Right renal pelvis (tissue), 4 donors: ENCODE measurements around the gene SLC52A1. TPM values are rescaled to one million over a fixed set of nuclear protein-coding genes. Genes with fewer than 3 reads are reported as not detected.
"Not testable (repeated sequence)": the region's sequence is repeated elsewhere in the genome, so short reads cannot be mapped to it uniquely, and the experiment has no call there.

Experiments used
- DNase-seq, 4 donors: peaks; one replicate each; pipeline ENCODE4 v3.0.0-alpha.2; 2013; ENCODE audit warnings: low read depth in 4 of 4, low spot score in 3 of 4, missing footprints in 1 of 4
- polyA plus RNA-seq, 4 donors: library from polyadenylated mRNA; unstranded; fragments of 120-200 nt; gene quantifications; one replicate each; pipeline ENCODE4 v1.2.1, GENCODE V29; 2013; ENCODE audit not compliant: insufficient read length in 4 of 4

Gene SLC52A1
- under 1 TPM; 0.21 to 0.43 (median 0.26) TPM for polyA plus RNA-seq

GRCh38 chr17:5035315-5035714 lies at the start of gene SLC52A1:
Gene SLC52A1, minus strand, starts transcription at chr17:5035426. Its CDS starts 820 bp downstream, at chr17:5034606.
- no peak for DNase-seq

GRCh38 chr17:5080591-5080990 lies 45.4 kb upstream of the SLC52A1 start:
- no peak for DNase-seq

- DNase-seq: peak; percentile 66 to 81 (median 72)
Measured at GRCh38 chr17:5078106-5079028, 43.1 kb upstream of the SLC52A1 start, which contains the start of gene ZFP3. Gene ZFP3, plus strand, starts transcription at chr17:5078467. Its CDS starts 13,038 bp downstream, at chr17:5091505.

- DNase-seq: no peak
Measured at GRCh38 chr17:5077781-5078105, 42.5 kb upstream of the SLC52A1 start.

- DNase-seq: not testable (repeated sequence)
Measured at GRCh38 chr17:5077275-5077674, 42.0 kb upstream of the SLC52A1 start.

GRCh38 chr17:5075472-5075871 lies 40.2 kb upstream of the SLC52A1 start:
- not testable (repeated sequence) for DNase-seq

- DNase-seq: no peak
Measured at GRCh38 chr17:5069724-5070123, 34.5 kb upstream of the SLC52A1 start.

- no peak for DNase-seq
Measured at GRCh38 chr17:5068236-5068635, 33.0 kb upstream of the SLC52A1 start.

- DNase-seq: no peak
Measured at GRCh38 chr17:5065227-5065744, 30.1 kb upstream of the SLC52A1 start.

GRCh38 chr17:5055543-5055942 lies 20.3 kb upstream of the SLC52A1 start:
- no peak for DNase-seq

GRCh38 chr17:5050278-5050677 lies 15.1 kb upstream of the SLC52A1 start:
- DNase-seq: peak in 1 of 4 donors; percentile 14

GRCh38 chr17:5049314-5049841 lies 14.2 kb upstream of the SLC52A1 start:
- no peak for DNase-seq

GRCh38 chr17:5047446-5047845 lies 12.2 kb upstream of the SLC52A1 start:
- DNase-seq: no peak

- no peak for DNase-seq
Measured at GRCh38 chr17:5045496-5045895, 10.3 kb upstream of the SLC52A1 start.

GRCh38 chr17:5044630-5045029 lies 9.4 kb upstream of the SLC52A1 start:
- no peak for DNase-seq

GRCh38 chr17:5043524-5043923 lies 8.3 kb upstream of the SLC52A1 start:
- no peak for DNase-seq

- no peak for DNase-seq
Measured at GRCh38 chr17:5042157-5043022, 7.2 kb upstream of the SLC52A1 start.

- no peak for DNase-seq
Measured at GRCh38 chr17:5034651-5035050, 575 bp downstream of the SLC52A1 start.

GRCh38 chr17:5034063-5034462 lies 1.2 kb downstream of the SLC52A1 start:
- DNase-seq: no peak

- no peak for DNase-seq
Measured at GRCh38 chr17:5033352-5034015, 1.7 kb downstream of the SLC52A1 start.
